Measurements from ENCODE around the gene PRDM16.
"Not testable (repeated sequence)": the region's sequence is repeated elsewhere in the genome, so short reads cannot be mapped to it uniquely, and the experiment has no call there.

Gene PRDM16

DNA sequence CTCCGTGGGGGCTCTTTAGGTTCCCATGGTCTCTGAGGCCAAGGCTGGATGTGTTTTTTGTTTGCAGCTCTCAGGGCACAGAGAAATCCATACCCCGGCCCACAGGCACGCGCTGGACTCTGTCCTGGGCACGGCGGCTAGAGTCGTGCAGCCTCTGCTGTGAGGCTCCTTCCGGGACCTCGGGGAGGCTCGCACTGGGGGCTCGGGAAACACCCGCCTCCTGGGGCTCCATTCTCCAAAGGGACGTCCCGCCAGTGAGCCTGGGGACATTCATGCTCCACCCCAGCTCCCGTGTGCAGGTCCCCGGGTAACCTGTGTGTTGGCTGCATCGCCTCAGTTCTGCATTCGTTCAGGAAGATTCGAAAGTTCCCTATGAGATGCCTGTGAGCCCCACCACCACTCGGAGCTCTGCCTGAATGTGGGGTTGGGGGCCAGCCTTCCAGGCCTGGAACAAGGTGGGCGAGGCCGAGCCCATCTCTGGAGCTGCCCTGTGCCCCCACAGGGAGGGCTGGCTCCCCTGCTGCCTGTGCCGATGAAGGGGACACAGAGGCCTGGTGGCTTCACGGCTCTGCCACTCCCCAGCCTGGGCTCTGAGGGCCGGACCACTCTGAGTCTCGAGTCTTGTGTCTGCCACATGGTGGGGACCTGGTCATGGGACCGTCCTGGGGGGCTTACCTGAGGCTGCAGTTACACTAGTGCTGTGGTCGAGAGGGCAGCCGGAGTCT is 203.5 kb downstream of the PRDM16 start:
- DNase-seq: no peak

DNA sequence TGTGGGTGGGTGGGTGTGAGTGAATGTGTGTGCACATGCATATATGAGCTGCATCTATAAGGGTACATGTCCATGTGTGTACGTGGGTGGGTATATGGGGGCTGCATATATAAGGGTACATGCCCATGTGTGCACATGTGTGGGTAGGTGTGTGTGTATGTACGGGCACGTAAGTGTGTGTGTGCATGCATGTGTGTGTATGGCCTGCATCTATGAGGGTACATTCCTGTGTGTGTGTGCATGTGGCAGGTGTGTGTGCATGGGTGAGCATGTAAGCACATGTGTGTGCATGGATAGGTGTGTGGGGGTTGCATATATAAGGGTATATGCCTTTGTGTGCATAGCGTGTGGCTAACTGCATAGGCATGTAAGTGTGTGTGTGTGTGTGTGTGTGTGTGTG is 204.4 kb downstream of the PRDM16 start:
- no peak for DNase-seq

DNA sequence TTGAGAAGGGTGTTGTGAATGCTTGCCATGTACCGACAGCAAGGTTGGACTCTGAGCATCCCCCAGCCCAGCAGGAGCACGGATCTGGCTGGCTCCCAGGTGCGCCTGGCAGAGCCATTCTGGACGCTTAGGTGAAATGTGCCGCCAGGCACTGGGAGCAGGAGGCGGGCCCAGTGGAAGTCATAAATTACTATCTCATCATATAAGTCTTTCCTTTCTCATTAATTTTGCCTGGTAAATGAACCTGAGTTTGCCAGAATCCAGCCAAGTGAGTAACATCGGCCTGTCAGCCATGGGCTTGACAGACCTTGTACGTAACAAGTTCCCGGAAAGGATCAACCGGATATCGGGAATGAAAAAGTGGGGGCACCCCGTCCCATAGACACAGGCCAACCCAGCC is 206.0 kb downstream of the PRDM16 start:
- no peak for DNase-seq

DNA sequence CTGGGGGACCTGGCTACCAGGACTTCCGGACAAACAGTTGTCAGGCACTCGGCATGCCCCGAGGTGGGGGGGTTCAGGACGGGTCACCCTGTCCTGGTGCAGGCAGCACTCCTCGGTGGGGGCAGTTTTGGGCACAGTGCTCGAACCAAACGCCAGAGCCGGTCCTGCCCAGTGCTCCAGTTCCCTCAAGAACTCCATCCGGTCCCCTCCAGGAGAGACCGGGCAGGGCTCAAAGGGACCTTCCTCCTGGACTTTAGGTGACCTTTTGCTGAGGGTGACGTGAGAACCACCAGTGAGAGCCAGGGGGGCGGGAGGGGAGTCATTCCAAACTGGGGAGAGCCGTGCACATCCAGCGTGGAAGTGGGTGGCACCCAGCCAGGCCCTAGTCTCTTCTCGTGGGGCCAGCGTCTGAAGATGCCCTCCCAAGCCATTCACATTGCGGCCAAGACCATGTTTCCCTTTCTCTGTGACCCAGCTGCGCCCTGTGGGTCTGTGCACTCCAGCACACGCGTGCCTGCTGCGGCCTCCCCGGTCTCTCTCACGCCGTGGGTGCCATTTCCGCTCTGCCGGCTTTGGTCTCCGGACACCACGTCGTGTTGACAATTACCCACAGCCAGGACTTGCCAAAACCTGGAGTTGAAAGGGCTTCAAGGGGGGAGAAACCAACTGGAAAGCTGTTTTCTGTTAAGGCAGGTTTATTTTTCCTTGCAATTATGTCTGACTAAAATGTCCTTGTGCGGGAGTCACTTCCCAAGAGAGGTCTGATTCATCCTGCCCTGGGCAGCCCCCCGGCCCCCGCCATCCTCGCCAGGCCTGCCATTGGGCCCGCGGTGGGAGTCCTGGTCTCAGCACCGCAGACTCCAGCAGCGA is 206.7 kb downstream of the PRDM16 start:
- no peak for DNase-seq

DNA sequence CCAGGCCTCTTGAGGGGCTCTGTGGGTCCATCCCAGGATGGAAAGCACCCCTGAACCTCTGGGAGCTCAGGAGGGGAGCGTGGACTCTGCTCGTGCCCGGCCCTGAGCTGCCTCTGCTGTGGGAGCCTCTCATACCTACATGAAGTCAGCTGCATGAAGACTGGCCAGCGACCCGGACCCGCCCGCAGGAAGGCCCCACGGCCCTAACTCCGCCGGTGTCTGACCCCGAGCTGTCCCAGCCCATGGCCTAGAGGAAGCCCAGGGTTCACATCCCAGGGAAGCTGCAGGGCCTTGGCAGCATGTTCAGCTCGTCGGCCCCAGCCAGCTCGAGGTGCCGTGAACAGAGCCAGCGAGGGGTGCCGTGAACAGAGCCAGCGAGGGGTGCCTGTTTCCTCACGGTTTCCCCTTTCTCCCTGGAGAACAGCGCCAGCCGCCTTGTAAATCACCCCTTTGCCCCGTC is 207.4 kb downstream of the PRDM16 start:
- DNase-seq: no peak

DNA sequence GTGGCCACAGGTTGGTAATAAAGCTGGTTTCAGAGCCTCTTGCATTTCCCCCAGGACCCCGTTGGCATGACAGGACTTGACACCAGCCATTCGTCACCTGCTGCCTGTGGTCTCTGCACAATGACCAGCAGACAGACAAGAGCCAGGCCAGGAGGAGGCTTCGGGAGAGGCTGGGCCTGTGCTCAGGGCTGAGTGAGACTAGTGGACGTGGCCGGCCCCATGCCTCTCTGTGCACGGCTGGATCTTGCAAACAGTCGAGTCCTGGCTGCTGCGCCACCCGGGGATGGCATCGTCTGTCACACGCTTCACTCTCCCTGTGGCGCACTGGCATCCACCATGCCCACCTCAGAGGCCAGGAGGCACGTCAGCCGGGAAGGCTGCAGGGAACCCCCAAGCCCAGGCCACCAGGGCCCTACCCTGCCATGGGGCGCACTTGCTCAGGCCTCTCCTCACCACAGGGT is 208.0 kb downstream of the PRDM16 start:
- no peak for DNase-seq

DNA sequence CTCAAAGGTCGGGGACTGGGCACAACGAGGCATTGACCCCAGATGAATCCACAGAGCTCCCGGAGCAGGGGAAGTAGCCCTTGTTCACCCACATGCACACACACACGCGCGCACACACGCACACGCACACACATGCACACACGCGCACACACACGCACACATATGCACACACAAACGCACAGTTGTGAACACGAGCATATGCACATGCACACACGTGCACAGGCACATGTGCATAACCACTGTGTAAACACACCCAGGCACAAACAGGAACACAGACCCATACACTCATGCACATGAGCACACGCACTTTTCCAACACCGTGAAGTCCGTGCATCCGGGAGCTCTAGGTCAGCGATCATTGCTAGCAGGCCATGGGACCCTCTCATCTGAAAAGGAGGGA is 208.6 kb downstream of the PRDM16 start:
- DNase-seq: no peak

DNA sequence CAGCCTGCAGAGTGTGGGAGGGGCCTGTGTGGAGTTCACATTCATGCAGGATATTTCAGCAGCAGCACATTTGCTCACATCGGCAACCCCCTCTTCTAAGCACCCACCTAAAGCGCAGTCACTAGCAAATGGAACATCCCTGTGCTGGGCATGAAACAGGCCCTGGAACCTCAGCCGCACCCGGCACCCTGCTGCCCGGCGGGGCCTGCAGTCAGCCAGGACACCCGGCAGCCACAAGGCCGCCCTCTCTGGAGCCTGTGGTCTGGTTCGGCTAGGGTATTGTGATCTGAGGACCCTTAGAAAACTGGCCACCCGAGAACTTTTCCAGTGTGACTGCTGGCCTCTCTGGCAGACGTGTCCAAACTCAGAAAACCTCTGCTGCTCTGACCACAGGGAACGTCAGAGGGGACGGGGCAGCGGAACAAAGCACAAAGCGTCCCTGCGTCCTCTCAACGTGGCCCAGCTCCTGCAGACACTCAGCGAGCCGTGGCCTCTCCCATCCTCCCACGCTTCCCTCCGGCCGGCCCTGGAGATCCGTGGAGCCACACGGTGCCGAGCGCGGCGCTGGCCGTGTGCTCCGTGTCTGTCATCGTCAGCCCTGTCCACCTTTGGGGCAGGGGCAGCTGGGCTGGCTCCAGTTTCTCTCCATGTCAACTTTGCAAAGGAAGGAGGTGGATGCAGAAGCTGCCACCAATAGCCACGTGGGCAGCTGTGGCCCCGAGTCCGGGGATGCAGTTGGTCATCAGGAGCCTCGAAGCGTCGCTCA is 209.6 kb downstream of the PRDM16 start:
- DNase-seq: no peak

DNA sequence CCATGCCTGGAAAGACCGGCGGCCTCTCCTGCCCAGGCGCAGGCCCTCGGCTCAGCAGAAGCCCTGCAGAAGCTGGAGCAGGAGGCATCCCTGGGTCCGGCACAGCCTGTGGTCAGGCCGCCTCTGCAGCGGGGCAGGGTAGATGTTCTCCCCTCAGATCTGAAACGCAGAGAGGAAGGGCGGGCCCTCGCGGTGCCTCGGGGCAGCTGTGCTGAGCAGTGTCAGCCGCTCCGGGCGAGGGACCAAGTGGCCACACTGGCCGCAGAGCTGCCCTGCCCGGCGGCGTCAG is 210.1 kb downstream of the PRDM16 start:
- DNase-seq: no peak

DNA sequence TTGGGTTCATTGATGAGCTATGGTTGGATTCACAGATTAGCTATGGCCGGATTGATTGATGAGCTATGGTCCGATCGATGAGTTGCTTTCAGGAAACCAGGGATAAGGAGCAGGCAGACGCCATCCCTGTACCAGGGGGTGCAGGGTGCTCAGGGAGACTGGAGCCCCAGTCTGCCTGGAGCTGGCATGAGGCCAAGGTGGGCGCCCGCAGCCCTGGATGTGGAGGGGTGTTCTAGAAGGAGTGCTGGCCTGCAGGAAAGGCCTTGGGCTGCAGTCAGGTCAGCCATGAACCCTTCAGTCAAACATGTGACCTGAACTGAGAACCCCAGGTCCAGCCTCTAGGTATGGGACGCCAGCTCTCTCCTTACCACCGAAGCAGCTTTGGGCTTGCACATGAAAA is 212.7 kb downstream of the PRDM16 start:
- no peak for DNase-seq

DNA sequence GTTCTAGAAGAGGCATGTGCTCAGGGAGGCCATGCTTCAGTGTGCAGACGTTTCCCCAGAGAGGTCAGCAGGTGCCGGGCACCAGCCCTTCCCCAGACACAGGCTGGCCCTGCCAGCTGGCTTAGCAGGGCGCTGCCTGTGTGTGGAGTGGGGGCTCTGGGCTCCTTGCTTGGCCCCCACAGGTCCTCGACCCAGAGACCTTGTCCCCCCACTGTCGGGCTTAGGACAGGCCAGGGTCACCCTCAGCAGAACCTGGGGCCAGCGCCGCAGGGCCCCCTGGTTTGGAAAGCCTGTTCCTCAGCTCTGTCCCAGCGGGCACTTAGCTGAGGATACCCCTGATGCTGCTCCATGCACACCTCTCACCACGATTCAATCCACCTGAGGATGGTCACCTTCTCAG is 213.2 kb downstream of the PRDM16 start:
- no peak for DNase-seq

DNA sequence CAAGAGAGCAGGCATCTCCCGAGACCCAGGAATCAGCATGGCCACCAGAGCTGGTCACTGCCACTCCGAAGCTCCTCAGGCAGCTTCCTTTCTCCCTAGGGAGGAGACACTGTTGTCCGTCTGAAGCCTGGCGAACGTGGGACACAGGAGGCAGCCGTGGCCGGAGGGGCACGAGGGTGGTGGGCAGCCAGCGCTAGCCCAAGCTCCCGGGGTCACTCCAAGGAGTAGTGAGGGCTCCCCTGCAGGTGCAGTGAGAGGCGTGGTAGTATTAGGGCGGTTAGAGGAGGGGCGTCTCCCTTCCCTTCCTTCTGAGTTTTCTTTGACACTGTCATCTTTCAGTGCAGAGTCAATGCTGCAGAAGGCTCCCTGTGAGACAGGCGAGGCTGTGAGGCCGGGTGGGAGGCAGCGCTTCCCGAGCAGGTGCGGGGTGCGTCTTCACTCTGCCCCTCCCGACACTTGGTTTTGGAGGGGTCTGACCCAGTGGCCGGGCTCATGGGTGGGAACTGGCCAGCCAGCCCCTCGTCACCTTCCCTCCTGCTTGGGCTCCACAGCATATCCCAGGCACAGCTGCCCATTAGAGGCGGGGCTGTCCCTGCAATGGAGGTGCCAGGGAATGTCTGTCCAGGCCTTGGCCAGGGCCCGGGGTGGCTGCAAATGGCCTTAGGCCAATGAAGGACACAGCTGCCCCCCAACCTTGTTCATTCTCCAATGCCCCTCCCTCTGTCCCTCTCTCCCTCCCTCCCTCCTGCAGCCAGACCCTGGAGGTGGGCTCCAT is 213.8 kb downstream of the PRDM16 start:
- DNase-seq: no peak

DNA sequence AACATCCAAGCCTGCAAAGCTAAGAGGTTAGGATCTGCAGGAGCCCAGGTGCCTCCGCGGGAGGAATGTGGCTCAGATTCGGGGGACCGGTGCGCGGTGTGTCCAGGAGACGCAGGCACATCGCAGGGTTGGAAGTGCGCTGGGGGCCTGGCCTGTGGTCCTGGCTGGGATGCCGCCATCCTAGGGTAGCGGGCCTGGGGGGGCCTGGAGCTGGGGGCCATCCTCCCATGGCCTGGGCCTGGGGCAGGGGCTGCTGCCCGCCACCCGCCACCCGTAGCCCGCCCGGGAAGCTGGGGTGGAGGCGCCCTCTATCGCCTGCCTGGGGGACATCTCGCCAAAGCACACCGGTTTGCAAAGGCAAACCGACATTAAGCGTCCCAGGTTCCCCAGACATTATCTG is 214.8 kb downstream of the PRDM16 start:
- DNase-seq: no peak

DNA sequence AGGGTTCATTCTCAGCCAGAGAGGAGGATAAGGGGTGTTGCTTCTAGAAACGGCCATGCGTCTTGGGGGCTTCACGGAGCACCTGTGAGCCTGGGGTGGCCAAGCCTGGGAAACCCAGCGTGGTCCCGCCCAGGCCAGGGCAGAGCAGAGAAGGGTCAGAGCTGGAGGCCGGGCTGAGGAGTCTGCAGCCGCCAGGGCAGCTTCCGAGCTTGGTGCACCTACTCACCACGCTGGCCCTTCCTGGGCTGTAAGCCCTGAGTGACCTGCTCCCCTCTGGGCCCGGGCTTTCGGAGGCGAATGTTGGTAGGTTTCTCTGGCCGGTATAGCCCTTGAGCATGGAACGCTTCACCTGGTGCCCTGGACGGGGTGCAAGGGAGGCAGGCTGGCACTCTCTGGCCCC is 215.7 kb downstream of the PRDM16 start:
- no peak for DNase-seq

DNA sequence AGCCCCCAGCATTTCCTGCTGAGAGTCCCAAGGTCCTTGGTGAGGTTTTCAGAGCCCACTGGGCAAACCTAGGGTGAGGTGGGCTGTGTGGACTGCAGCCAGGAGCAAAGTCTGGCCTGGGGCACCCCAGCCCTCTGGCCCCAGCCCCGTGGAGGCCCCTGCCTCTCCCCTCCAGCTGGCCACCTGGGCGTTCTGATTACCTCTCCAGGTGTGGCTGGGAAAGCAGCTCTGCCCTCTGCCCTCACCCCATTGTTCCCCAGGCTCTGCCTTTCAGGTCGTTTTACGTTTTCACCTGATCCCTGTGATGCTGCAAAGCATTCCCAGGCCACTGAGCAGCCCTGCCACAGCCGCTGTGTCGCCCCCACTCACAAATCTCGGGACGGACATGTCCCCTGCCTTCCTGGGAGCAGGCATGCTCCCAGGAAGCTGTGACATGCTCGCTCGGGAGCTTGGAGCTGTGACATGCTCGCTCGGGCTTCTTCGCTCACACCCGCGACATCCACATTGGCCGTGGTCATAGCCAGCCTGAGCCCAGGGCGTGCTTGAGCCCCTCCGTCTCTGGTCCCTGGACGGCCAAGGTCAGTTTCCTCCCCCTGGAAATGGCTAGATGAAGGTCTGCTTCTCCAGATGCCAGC is 216.2 kb downstream of the PRDM16 start:
- DNase-seq: no peak

DNA sequence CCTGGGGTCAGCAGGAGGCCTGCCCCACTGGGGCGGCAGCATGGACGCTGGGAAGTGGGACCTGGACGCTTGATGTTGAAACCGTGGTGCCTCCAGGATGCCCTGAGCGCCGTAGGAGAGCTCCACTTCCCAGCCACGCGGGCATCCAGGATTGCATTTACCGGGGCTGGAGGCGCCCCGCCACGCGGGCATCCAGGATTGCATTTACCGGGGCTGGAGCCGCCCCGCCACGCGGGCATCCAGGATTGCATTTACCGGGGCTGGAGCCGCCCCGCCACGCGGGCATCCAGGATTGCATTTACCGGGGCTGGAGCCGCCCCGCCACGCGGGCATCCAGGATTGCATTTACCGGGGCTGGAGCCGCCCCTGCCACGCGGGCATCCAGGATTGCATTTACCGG is 218.1 kb downstream of the PRDM16 start:
- not testable (repeated sequence) for DNase-seq

DNA sequence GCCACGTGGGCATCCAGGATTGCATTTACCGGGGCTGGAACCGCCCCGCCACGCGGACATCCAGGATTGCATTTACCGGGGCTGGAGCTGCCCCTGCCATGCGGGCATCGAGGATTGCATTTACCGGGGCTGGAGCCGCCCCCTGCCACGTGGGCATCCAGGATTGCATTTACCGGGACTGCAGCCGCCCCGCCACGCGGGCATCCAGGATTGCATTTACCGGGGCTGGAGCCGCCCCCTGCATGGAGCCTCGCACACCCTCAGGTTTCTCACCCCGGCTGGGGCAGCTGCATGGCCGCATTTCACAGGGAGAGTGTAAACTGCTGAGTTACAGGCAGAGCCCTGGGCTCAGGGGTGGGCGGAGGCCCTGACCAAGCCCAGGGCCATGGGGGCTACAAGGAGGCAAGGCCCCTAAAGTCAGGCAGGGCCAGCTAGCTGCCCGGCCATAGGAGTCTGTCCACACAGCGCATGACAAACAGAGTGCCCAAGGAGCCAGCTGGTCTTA is 218.7 kb downstream of the PRDM16 start:
- DNase-seq: no peak

DNA sequence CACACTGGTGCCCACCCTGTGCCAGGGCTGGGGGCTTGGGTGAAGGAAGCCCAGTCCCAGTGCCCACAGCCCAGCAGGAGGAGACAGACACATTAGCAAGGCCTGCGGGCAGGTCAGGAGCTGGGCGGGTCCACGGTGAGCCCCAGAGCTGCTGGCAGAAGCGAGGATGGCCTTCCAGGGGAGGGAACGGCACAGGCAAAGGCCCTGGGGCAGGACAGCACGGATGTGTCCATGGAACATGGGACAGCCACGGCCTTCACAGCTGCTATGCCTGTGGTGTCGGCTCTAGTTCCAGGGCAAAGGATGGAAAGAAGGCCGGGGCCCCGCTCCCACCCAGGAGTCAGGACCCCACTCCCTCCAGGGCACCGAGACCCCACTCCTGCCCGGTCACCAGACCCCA is 220.5 kb downstream of the PRDM16 start:
- DNase-seq: no peak

DNA sequence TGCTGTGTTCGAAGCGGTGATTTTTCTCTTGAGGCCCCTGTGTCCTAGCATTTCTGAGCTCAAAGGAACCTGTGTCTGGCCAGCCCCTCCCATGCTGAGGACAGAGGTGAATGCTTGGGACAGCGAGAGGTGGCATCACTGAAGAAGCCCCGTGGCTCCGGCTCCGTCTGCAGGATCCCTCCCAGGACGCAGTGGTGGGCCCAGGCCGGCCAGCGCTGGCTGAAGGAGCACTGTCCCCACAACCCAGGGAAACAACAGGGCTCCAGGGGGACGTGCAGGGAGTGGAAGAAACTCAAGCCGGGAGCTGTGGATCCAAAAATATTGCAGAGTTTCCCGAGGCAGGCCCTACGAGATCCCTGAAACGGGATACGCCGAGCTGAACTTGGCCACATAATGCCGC is 221.4 kb downstream of the PRDM16 start:
- DNase-seq: no peak

DNA sequence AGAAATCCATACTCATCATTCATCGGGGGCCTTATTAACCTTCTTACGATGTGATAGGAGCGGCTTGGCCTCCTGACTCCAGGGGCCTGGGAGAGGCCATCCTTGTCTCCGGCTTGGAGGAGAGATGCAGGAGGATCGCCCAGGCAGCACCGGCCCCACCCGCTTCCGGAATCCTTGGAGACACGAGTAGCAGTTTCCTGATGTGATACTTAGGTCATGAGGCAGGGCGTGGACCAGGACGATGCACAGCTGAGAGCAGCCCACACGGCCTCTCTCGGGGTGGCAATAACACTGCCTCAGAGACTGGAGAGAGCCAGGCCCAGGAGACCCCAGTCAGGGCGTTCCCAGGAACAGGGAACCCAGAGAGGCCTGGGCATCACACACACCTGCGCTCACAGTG is 221.9 kb downstream of the PRDM16 start:
- no peak for DNase-seq

DNA sequence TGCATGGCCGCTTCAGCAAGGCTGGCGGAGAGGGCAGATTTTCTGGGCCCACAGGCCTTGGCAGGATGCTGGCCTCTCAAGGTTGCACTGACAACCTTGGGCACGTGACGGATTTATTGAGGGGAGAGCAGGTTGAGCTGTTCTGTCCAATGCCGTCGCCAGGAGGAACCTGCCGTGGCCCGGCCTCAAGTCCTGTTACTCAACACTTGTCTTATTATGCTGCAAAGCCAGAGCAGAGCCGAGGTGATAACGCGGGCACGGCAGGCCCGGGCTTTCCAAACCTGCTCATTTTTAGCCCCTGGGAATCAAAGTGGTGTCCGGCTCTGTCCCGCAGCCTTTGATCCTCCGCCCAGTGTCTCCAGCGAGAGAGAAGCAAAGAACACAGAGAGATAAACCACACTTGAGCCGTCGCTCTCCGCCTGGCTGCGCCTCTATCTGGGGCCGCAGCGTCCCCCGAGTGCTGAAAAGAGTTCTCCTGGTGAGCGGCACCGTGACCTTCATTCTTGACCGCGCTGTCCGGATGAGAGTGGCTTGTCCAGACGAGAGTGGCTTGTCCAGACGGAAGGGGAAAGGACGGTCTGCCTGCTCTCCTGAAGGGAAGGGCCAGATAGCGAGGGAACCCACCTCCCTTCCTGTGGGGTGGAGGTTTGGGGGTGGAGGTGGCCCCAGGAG is 223.2 kb downstream of the PRDM16 start:
- DNase-seq: no peak

Data from GOT3 (cell line).